ENCODE data around the gene GJD3.

DNA sequence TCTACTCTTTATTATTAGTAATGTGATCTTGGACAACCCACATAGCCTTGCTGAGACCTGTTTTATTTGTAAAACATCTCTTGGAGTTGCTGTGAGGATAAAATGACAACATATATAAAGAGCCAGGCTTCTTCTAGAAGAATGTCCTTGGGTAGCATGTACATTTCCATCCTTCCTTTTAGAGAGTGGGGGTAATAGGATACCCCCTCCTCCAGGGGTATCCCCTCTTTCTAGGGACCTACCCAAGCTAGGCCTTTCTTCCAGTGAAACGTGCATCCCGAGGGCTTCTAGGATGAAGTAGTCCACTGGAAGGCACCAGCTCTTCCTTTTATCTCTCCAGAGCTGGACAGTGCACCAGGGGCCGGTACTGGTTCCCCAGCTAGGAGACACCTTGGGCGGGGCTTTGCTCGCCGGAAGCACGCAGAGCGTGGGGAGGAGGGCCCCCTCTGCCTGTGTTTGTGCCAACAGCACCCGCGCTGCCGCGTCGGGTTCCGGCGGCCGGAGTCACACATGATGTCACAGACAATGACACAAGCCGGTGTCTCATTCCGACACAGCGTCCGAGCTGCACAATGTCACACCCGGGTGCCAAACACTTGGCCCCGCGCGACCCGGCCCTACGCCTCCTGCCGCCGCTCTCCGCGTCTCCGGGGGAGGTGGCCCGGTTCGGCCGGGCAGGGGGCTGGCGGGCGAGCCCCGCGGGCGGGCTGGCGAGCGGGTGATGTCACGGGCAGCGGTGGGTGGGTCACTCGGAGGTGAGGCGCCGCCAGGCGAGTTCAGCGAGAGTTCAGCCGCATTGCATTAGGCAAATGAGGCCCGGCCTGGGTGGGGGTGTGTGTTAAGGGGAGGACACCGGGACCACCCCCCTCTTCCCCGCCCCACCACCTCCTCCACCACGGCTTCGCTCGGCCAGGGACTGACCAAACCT lies 23.4 kb downstream of the GJD3 start:
- TF ChIP-seq, protein P1, sequence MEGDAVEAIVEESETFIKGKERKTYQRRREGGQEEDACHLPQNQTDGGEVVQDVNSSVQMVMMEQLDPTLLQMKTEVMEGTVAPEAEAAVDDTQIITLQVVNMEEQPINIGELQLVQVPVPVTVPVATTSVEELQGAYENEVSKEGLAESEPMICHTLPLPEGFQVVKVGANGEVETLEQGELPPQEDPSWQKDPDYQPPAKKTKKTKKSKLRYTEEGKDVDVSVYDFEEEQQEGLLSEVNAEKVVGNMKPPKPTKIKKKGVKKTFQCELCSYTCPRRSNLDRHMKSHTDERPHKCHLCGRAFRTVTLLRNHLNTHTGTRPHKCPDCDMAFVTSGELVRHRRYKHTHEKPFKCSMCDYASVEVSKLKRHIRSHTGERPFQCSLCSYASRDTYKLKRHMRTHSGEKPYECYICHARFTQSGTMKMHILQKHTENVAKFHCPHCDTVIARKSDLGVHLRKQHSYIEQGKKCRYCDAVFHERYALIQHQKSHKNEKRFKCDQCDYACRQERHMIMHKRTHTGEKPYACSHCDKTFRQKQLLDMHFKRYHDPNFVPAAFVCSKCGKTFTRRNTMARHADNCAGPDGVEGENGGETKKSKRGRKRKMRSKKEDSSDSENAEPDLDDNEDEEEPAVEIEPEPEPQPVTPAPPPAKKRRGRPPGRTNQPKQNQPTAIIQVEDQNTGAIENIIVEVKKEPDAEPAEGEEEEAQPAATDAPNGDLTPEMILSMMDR (IDR thresholded peaks at IDR 0.05): no peak
- TF ChIP-seq EZH2phosphoT487 (IDR thresholded peaks at IDR 0.05): no peak
- TF ChIP-seq EZH2 (IDR thresholded peaks at IDR 0.05): no peak

All from neural progenitor cell (in vitro differentiated cells).